ENCODE results near the gene CHCHD6.

The CHCHD6 gene

DNA sequence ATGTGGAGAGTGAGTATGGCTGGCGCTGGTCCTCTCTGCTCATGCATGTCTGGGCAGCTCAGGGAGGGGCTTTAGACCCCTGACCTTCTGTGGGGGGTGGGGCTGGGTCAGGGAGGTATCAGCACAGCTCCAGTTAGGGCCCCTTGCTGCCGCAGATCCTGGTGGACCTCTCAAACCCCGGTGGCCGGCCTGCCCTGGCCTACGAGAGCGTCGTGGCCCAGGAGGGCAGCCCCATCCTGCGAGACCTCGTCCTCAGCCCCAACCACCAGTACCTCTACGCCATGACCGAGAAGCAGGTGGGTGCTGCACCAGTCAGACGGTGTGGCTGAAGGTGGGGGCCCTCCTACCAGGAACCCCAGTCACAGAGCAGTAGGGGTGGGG lies 299.1 kb downstream of the CHCHD6 start:
- FAIRE-seq (no peak), DNase-seq (ENCODE audit: low spot score) (no peak)

DNA sequence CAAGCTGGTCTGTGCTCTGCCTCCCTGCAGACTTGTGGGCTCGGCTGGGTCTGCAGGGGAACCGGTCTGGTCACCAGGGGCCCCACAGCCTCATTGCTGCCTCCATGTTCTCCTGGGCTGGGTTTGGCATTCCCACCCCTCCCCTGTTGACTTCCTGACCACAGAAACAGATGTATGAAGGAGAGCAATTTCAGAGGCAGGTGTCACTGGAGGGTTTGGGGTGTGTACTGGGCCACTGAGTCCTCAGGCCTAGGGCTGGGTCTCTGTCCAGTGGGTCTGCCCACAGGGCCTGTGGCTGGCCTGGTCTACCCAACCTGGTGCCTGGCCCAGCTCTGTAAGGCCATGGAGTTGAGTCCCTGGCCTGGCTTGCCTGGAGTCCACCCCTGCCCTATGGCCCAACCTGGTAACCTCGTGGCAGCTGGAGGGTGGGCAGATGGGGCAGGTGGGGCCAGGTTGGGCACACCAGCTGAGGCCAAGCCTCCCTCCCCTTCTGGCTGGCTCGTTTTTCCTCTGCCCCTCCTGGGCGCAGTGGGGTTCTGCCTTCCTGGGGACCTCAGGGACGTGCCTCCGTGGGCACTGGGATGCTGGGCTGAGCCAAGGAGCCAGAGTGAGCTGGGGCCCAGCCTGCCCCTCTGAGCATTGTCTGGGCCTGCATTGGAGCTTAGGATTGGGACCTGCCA lies 299.7 kb downstream of the CHCHD6 start:
- DNase-seq (ENCODE audit: low spot score) (no peak), FAIRE-seq (no peak)

DNA sequence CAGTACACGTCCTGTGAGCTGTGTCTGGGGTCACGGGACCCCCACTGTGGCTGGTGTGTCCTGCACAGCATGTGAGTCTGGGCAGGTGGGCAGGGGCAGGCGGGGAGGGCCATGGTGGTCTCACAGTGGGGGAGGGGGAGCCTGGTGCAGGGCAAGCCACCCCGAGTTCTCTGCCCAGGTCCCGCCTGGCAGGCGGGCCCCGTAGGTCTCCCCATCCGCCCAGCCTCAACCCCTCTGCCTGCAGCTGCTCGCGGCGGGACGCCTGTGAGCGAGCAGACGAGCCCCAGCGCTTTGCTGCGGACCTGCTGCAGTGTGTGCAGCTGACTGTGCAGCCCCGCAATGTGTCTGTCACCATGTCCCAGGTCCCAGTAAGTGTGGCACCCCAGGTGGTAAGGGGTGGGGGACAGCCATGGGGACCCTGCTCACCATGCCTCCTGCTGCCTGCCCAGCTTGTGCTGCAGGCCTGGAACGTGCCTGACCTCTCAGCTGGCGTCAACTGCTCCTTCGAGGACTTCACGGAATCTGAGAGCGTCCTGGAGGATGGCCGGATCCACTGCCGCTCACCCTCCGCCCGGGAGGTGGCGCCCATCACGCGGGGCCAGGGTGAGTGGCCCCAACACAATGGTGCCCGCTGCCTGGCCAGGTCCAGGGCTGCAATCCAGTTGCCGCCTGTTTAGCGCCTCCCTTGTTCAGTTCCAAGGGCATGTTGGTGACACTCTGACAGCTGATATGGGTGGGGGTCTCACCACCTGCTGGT lies 300.8 kb downstream of the CHCHD6 start:
- FAIRE-seq (no peak), DNase-seq (ENCODE audit: low spot score) (no peak)

DNA sequence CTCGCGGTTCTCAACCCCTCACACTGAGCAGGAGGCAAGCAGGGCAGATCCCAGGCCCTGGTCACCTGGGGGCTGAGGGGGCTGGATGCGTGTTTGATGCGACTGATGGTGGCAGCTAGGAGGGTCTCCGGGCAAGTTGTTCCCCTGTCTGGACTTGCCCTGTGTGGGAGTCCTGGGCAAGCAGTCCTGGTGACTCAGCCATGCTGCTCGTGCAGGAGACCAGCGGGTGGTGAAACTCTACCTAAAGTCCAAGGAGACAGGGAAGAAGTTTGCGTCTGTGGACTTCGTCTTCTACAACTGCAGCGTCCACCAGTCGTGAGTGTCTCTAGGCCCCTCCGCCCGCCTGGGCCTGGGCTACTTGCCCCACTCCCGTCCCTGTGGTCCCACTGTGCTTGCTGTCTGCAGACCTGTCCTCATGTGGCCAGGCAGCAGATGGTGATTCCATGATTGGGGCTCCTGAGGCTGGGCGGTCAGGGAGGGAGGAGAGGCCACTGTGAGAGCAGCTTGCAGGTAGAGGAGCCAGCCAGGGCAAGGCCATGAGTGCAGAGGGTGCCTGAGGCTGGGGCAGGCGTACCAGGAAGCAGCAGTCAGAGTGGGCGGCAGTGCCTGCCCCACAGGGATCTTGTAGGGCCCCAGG lies 301.9 kb downstream of the CHCHD6 start:
- DNase-seq (ENCODE audit: low spot score) (no peak), FAIRE-seq (no peak)

DNA sequence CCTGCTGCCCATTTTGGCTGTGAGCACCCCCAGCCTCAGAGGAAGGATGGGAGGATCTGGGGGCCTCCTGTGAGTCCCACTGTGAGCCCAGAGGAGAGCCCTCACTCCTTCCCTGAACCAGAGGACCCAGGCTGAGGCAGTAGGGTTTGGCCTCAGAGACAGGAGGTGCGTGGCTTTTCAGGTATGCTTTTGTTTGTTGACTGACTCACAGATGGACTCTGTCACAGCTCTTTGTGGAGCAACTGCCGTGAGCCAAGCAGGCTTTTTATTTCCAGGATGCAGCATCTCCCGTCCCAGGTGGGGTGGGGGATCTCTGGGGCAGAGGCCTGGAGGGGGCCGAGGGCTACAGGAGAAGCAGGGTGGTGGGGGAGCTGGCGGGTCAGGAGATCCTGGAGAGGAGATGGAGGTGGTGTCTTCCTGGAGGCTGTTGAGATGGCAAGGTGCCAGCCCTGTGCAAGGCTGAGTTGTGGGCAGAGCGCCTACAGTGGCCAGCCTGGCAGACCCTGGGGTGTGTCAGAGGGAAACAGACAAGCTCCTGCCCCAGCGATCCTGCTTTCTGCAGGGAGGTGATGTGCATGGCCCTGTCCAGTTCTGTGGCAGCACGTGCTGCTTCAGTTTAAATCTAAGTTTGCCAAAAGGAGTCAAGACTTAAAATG lies 302.9 kb downstream of the CHCHD6 start:
- no peak for FAIRE-seq
- DNase-seq (ENCODE audit: low spot score): no peak

DNA sequence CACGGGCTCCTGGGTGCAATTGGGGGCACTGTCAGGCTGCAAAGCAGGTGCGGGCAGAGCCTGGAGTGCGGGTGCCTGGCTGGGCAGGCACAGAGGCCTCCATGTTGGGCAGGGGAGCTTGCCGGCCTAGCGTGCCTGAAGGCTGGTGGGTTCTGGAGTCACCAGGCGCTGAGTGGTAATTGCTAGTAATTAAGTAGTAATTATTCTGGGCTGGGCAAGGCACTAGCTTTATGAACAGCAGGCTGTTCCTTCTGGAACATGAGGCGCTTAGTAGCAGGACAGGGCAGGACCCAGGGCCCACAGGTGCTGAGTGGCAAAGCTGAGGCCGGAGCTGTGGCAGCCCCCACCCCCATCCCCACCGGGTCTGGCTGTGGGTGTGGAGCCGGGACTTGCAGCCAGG lies 304.2 kb downstream of the CHCHD6 start:
- FAIRE-seq: no peak

DNA sequence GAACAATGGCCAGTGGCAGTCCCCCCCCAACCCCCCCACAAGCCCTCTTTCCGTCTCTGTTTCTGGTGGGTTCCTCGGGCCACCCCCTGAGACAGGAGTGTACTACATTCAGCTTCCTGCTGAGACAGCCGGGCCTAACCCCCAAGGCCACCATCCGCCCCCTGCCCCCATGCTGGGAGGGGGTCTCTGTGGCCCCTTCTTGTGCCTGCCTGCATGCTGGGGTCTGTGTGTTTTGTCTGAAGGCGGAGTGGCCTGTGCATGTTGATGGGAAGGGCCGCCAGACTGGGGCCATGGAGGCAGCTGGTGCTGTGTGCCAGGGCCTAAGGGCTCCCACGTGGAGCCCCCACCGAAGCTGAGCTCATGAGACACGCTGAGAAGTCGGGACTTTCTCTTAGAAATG lies 305.5 kb downstream of the CHCHD6 start:
- no peak for FAIRE-seq

More for the DNA sequence above, 304.2 kb downstream of the CHCHD6 start:
- DNase-seq (ENCODE audit: low spot score): no peak

More for the DNA sequence above, 305.5 kb downstream of the CHCHD6 start:
- DNase-seq (ENCODE audit: low spot score): no peak
